ENCODE data around the gene TBCD. TPM values are rescaled to one million over a fixed set of nuclear protein-coding genes. Genes with fewer than 3 reads are reported as not detected.
"Not testable (repeated sequence)": the region's sequence is repeated elsewhere in the genome, so short reads cannot be mapped to it uniquely, and the experiment has no call there.

The TBCD gene
- total RNA-seq, 1 donor from 2014 or later = 31.8 TPM

GRCh38 chr17:82949984-82950383, 198.1 kb downstream of the TBCD start:
- H4K20me1 ChIP-seq (ENCODE audit: insufficient read depth, low read length) = no peaks in the 10 kb centered on the region
- no peak overlapping the region for H3K9ac ChIP-seq (ENCODE audit: low read length)
- H2AFZ ChIP-seq (ENCODE audit: low read depth, low read length) = no peak overlapping the region
- DNase-seq (ENCODE audit: low read depth) (no peak), FAIRE-seq (no peak)
- H3K4me2 ChIP-seq (ENCODE audit: low read length) = no peak overlapping the region
- H3K36me3 ChIP-seq (ENCODE audit: insufficient read depth, low read length) = no peaks in the 10 kb centered on the region
- no peak for TF ChIP-seq CTCF (IDR thresholded peaks at IDR 0.05; ENCODE audit: insufficient read depth, low read depth, low read length)
- no peak for TF ChIP-seq EZH2 (IDR thresholded peaks at IDR 0.05; ENCODE audit: insufficient read depth, low read length)
- no peak overlapping the region for H3K27ac ChIP-seq (ENCODE audit: low read depth, low read length)
- peaks cover 58% of the 10 kb centered on the region for H3K9me3 Mint-ChIP-seq (ENCODE audit: unreplicated experiment)
- peaks cover 47% of the 10 kb centered on the region for H3K36me3 Mint-ChIP-seq (ENCODE audit: low read depth, unreplicated experiment)
- no peak overlapping the region for H3K4me3 ChIP-seq (ENCODE audit: insufficient read depth, low read depth, low read length)
- peaks cover 15% of the 10 kb centered on the region for H3K9me3 ChIP-seq (ENCODE audit: insufficient read depth, low read depth, low read length)
- H3K27me3 Mint-ChIP-seq (ENCODE audit: low read depth, unreplicated experiment) = no peaks in the 10 kb centered on the region
- H3K4me1 ChIP-seq (ENCODE audit: insufficient read depth, low read length) = no peaks in the 10 kb centered on the region
- no peaks in the 10 kb centered on the region for H3K27me3 ChIP-seq (ENCODE audit: insufficient read depth, low read length)
- no peaks in the 10 kb centered on the region for H3K4me1 Mint-ChIP-seq (ENCODE audit: low read depth, unreplicated experiment)
- no peaks in the 10 kb centered on the region for H3K79me2 ChIP-seq (ENCODE audit: insufficient read depth, low read length)
- no peak overlapping the region for H3K4me3 Mint-ChIP-seq (ENCODE audit: unreplicated experiment)
- no peak overlapping the region for H3K27ac Mint-ChIP-seq (ENCODE audit: unreplicated experiment)

GRCh38 chr17:82950525-82951102, 198.7 kb downstream of the TBCD start:
- H3K9me3 Mint-ChIP-seq (ENCODE audit: unreplicated experiment) = peaks cover 60% of the 10 kb centered on the region
- no peak for FAIRE-seq
- no peak overlapping the region for H2AFZ ChIP-seq (ENCODE audit: low read depth, low read length)
- H3K27ac ChIP-seq (ENCODE audit: low read depth, low read length) = no peak overlapping the region
- DNase-seq (ENCODE audit: low read depth) = no peak
- peaks cover 42% of the 10 kb centered on the region for H3K36me3 Mint-ChIP-seq (ENCODE audit: low read depth, unreplicated experiment)
- no peaks in the 10 kb centered on the region for H3K36me3 ChIP-seq (ENCODE audit: insufficient read depth, low read length)
- no peaks in the 10 kb centered on the region for H3K27me3 Mint-ChIP-seq (ENCODE audit: low read depth, unreplicated experiment)
- H4K20me1 ChIP-seq (ENCODE audit: insufficient read depth, low read length) = no peaks in the 10 kb centered on the region
- no peaks in the 10 kb centered on the region for H3K79me2 ChIP-seq (ENCODE audit: insufficient read depth, low read length)
- no peak overlapping the region for H3K4me2 ChIP-seq (ENCODE audit: low read length)
- H3K4me1 Mint-ChIP-seq (ENCODE audit: low read depth, unreplicated experiment) = no peaks in the 10 kb centered on the region
- no peak overlapping the region for H3K4me3 ChIP-seq (ENCODE audit: insufficient read depth, low read depth, low read length)
- no peak overlapping the region for H3K9ac ChIP-seq (ENCODE audit: low read length)
- no peak overlapping the region for H3K27ac Mint-ChIP-seq (ENCODE audit: unreplicated experiment)
- H3K4me3 Mint-ChIP-seq (ENCODE audit: unreplicated experiment) = no peak overlapping the region
- H3K4me1 ChIP-seq (ENCODE audit: insufficient read depth, low read length) = no peaks in the 10 kb centered on the region
- no peaks in the 10 kb centered on the region for H3K27me3 ChIP-seq (ENCODE audit: insufficient read depth, low read length)
- no peak for TF ChIP-seq CTCF (IDR thresholded peaks at IDR 0.05; ENCODE audit: insufficient read depth, low read depth, low read length)
- TF ChIP-seq EZH2 (IDR thresholded peaks at IDR 0.05; ENCODE audit: insufficient read depth, low read length) = no peak
- peaks cover 9% of the 10 kb centered on the region for H3K9me3 ChIP-seq (ENCODE audit: insufficient read depth, low read depth, low read length)

- Histone ChIP-seq H3K27ac (ENCODE audit: low read depth, low read length) (no peak overlapping the region), H3K36me3 (ENCODE audit: insufficient read depth, low read length) (no peaks in the 10 kb centered on the region), H3K9me3 (ENCODE audit: insufficient read depth, low read depth, low read length) (peaks cover 3% of the 10 kb centered on the region), H2AFZ (ENCODE audit: low read depth, low read length) (no peak overlapping the region), H3K79me2 (ENCODE audit: insufficient read depth, low read length) (no peaks in the 10 kb centered on the region), H3K27me3 (ENCODE audit: insufficient read depth, low read length) (no peaks in the 10 kb centered on the region), H3K4me1 (ENCODE audit: insufficient read depth, low read length) (no peaks in the 10 kb centered on the region), H4K20me1 (ENCODE audit: insufficient read depth, low read length) (no peaks in the 10 kb centered on the region), H3K4me2 (ENCODE audit: low read length) (no peak overlapping the region), H3K9ac (ENCODE audit: low read length) (no peak overlapping the region), H3K4me3 (ENCODE audit: insufficient read depth, low read depth, low read length) (no peak overlapping the region)
- FAIRE-seq = no peak
- Mint-ChIP-seq H3K4me1 (ENCODE audit: low read depth, unreplicated experiment) (no peaks in the 10 kb centered on the region), H3K27me3 (ENCODE audit: low read depth, unreplicated experiment) (no peaks in the 10 kb centered on the region), H3K9me3 (ENCODE audit: unreplicated experiment) (peaks cover 59% of the 10 kb centered on the region), H3K36me3 (ENCODE audit: low read depth, unreplicated experiment) (peaks cover 40% of the 10 kb centered on the region), H3K27ac (ENCODE audit: unreplicated experiment) (no peak overlapping the region), H3K4me3 (ENCODE audit: unreplicated experiment) (no peak overlapping the region)
- no peak for TF ChIP-seq CTCF (IDR thresholded peaks at IDR 0.05; ENCODE audit: insufficient read depth, low read depth, low read length)
- TF ChIP-seq EZH2 (IDR thresholded peaks at IDR 0.05; ENCODE audit: insufficient read depth, low read length) = no peak
- DNase-seq (ENCODE audit: low read depth) = no peak
These were observed 200.2 kb downstream of the TBCD start for GRCh38 chr17:82952019-82952418.

- not testable (repeated sequence) for DNase-seq (ENCODE audit: low read depth)
- H3K9me3 Mint-ChIP-seq (ENCODE audit: unreplicated experiment) = peaks cover 43% of the 10 kb centered on the region
These were observed 203.2 kb downstream of the TBCD start for GRCh38 chr17:82955106-82955505.

More at GRCh38 chr17:82955106-82955505, 203.2 kb downstream of the TBCD start:
- H3K4me3 Mint-ChIP-seq (ENCODE audit: unreplicated experiment); H3K4me2 ChIP-seq (ENCODE audit: low read length); H3K27me3 ChIP-seq (ENCODE audit: insufficient read depth, low read length); H3K4me3 ChIP-seq (ENCODE audit: insufficient read depth, low read depth, low read length); H2AFZ ChIP-seq (ENCODE audit: low read depth, low read length); H3K4me1 ChIP-seq (ENCODE audit: insufficient read depth, low read length); H3K79me2 ChIP-seq (ENCODE audit: insufficient read depth, low read length); H3K9me3 ChIP-seq (ENCODE audit: insufficient read depth, low read depth, low read length); H3K4me1 Mint-ChIP-seq (ENCODE audit: low read depth, unreplicated experiment); H3K36me3 ChIP-seq (ENCODE audit: insufficient read depth, low read length); H3K9ac ChIP-seq (ENCODE audit: low read length); H4K20me1 ChIP-seq (ENCODE audit: insufficient read depth, low read length); H3K27ac Mint-ChIP-seq (ENCODE audit: unreplicated experiment); H3K27me3 Mint-ChIP-seq (ENCODE audit: low read depth, unreplicated experiment); FAIRE-seq; H3K27ac ChIP-seq (ENCODE audit: low read depth, low read length): not testable (repeated sequence)
- peaks cover 20% of the 10 kb centered on the region for H3K36me3 Mint-ChIP-seq (ENCODE audit: low read depth, unreplicated experiment)
